ENCODE results near the gene RACGAP1. TPM values are rescaled to one million over a fixed set of nuclear protein-coding genes. Genes with fewer than 3 reads are reported as not detected.

The RACGAP1 gene
- polyA plus RNA-seq, 3 donors, result 3.1 to 5.4 (median 3.6) TPM

GRCh38 chr12:50040657-50041056 lies 15.4 kb upstream of the RACGAP1 start:
- intact Hi-C loops (cut with micrococcal nuclease), result no loop called here
- 86% methylated on average over 3 of the region's 4 CpGs for WGBS (ENCODE audit: insufficient coverage)
- H3K27ac Mint-ChIP-seq, result peak overlapping the region in 1 of 7 donors; percentile 10
- Histone ChIP-seq H2AFZ (ENCODE audit: insufficient read depth, low read depth, low read length, poor library complexity, severe bottlenecking) (no peak overlapping the region), H3K4me2 (replicated peaks; ENCODE audit: extremely low read depth, low read length, poor library complexity, severe bottlenecking) (no peak overlapping the region), H3K27ac (ENCODE audit: low read depth in 1 of 2, low read length in 2 of 2) (no peak overlapping the region), H3K27me3 (ENCODE audit: control insufficient read depth in 2 of 2, insufficient read depth in 2 of 2, low read length in 2 of 2) (no peaks in the 10 kb centered on the region), H3K79me2 (ENCODE audit: insufficient read depth, low read length) (no peaks in the 10 kb centered on the region), H3K36me3 (replicated peaks in 1 of 2; ENCODE audit: control insufficient read depth in 1 of 2, insufficient read depth in 2 of 2, low read length in 2 of 2) (no peaks in the 10 kb centered on the region), H4K20me1 (ENCODE audit: insufficient read depth, low read length) (no peaks in the 10 kb centered on the region), H3K4me1 (ENCODE audit: control insufficient read depth in 1 of 2, insufficient read depth in 2 of 2, low read length in 2 of 2) (peaks cover 6 to 7% of the 10 kb centered on the region in 2 donors), H3K9ac (ENCODE audit: insufficient read depth, low read length, poor library complexity, severe bottlenecking) (no peak overlapping the region), H3K4me3 (replicated peaks in 1 of 3; ENCODE audit: low read depth in 2 of 3, low read length in 3 of 3) (no peak overlapping the region), H3K9me3 (replicated peaks in 1 of 2; ENCODE audit: control insufficient read depth in 1 of 2, insufficient read depth in 1 of 2, low read length in 2 of 2) (no peaks in the 10 kb centered on the region)
- H3K27me3 Mint-ChIP-seq (ENCODE audit: low read depth in 3 of 3), result peaks cover 5 to 23% (median 14%) of the 10 kb centered on the region in 3 donors
- no peak overlapping the region for H3K4me3 Mint-ChIP-seq
- H3K9me3 Mint-ChIP-seq, result peaks cover 0 to under 1% (median 0%) of the 10 kb centered on the region in 7 donors
- TF ChIP-seq, protein P1, sequence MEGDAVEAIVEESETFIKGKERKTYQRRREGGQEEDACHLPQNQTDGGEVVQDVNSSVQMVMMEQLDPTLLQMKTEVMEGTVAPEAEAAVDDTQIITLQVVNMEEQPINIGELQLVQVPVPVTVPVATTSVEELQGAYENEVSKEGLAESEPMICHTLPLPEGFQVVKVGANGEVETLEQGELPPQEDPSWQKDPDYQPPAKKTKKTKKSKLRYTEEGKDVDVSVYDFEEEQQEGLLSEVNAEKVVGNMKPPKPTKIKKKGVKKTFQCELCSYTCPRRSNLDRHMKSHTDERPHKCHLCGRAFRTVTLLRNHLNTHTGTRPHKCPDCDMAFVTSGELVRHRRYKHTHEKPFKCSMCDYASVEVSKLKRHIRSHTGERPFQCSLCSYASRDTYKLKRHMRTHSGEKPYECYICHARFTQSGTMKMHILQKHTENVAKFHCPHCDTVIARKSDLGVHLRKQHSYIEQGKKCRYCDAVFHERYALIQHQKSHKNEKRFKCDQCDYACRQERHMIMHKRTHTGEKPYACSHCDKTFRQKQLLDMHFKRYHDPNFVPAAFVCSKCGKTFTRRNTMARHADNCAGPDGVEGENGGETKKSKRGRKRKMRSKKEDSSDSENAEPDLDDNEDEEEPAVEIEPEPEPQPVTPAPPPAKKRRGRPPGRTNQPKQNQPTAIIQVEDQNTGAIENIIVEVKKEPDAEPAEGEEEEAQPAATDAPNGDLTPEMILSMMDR (IDR thresholded peaks at IDR 0.05), result no peak
- H3K4me1 Mint-ChIP-seq, result peaks cover 16% of the 10 kb centered on the region
- no peak for DNase-seq
- H3K36me3 Mint-ChIP-seq, result no peaks in the 10 kb centered on the region

DNA sequence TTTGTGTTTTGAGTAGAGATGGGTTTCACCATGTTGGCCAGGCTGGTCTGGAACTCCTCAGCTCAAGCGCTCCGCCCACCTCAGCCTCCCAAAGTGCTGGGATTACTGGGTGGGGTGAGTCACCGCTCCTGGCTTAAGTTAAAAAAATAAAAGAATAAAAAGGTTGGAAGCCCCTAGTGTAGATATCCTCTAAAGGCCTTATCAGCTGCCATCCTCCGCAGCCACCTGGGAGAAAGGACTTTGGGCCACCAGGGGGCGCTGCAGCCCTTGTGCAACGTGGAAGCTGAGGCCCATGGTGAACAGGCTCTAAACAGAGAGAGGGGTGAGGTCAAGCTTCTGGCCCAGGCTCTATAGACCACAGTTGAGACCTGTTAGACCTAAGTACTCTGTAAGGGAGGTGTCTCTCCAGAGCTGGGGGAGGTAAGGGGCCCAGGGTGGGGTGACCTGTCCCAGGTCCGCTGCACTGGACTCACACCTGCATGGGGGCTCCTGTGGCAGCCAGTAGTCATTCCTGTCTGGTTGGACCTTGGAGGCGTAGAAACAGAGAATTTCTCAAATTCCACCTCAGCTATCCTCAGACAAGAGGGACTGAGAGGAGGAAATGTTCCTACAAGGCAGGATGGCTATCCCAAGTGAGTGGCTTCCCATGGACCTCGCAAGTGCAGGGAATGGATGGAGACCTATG lies 14.0 kb upstream of the RACGAP1 start:
- no peak overlapping the region for H3K9ac ChIP-seq (ENCODE audit: insufficient read depth, low read length, poor library complexity, severe bottlenecking)
- TF ChIP-seq, protein P1 (IDR thresholded peaks at IDR 0.05), result peak; percentile 98
- H3K9me3 ChIP-seq (replicated peaks in 1 of 2; ENCODE audit: control insufficient read depth in 1 of 2, insufficient read depth in 1 of 2, low read length in 2 of 2), result no peaks in the 10 kb centered on the region
- Mint-ChIP-seq H3K27ac (peak overlapping the region in 1 of 7 donors; percentile 28), H3K4me1 (peaks cover 20% of the 10 kb centered on the region), H3K27me3 (ENCODE audit: low read depth in 3 of 3) (peaks cover 5 to 20% (median 12%) of the 10 kb centered on the region in 3 donors), H3K9me3 (no peaks in the 10 kb centered on the region), H3K36me3 (no peaks in the 10 kb centered on the region), H3K4me3 (no peak overlapping the region)
- no peak overlapping the region for H3K27ac ChIP-seq (ENCODE audit: low read depth in 1 of 2, low read length in 2 of 2)
- whole genome bisulfite sequencing (ENCODE audit: insufficient coverage), result 0% methylated on average over 3 of the region's 9 CpGs
- H3K4me3 ChIP-seq (replicated peaks in 1 of 3; ENCODE audit: low read depth in 2 of 3, low read length in 3 of 3), result no peak overlapping the region
- no peaks in the 10 kb centered on the region for H3K27me3 ChIP-seq (ENCODE audit: control insufficient read depth in 2 of 2, insufficient read depth in 2 of 2, low read length in 2 of 2)
- no peak overlapping the region for H3K4me2 ChIP-seq (replicated peaks; ENCODE audit: extremely low read depth, low read length, poor library complexity, severe bottlenecking)
- peaks cover 9 to 11% of the 10 kb centered on the region in 2 donors for H3K4me1 ChIP-seq (ENCODE audit: control insufficient read depth in 1 of 2, insufficient read depth in 2 of 2, low read length in 2 of 2)
- no peak overlapping the region for H2AFZ ChIP-seq (ENCODE audit: insufficient read depth, low read depth, low read length, poor library complexity, severe bottlenecking)
- intact Hi-C loops (cut with micrococcal nuclease), result loop anchor here in 1 of 2 donors (5.0 kb wide), 1 partner anchor 57 kb away; no protein-coding TSS in a partner anchor
- peak; percentile 72 to 80 (median 78) for DNase-seq
- no peaks in the 10 kb centered on the region for H3K79me2 ChIP-seq (ENCODE audit: insufficient read depth, low read length)
- no peaks in the 10 kb centered on the region for H3K36me3 ChIP-seq (replicated peaks in 1 of 2; ENCODE audit: control insufficient read depth in 1 of 2, insufficient read depth in 2 of 2, low read length in 2 of 2)
- no peaks in the 10 kb centered on the region for H4K20me1 ChIP-seq (ENCODE audit: insufficient read depth, low read length)

All from CD14-positive monocyte (primary cell).